Measurements from ENCODE around the gene CDH4.

CDH4 gene

GRCh38 chr20:61679473-61679872, 427.4 kb downstream of the CDH4 start:
- H2AK5ac ChIP-seq (ENCODE audit: low read length): no peak overlapping the region
- WGBS (ENCODE audit: extremely low coverage, insufficient coverage, insufficient read length): no CpG with 5 or more reads among the region's 10 CpGs
- H3K79me1 ChIP-seq (ENCODE audit: low read length): no peaks in the 10 kb centered on the region
- no peaks in the 10 kb centered on the region for H3K27me3 ChIP-seq (ENCODE audit: insufficient read depth, low read length)
- no peak overlapping the region for H4K8ac ChIP-seq (ENCODE audit: low read depth, low read length)
- no peaks in the 10 kb centered on the region for H3K79me2 ChIP-seq (ENCODE audit: control insufficient read depth, insufficient read depth, low read length, poor library complexity)
- no peak overlapping the region for H3K14ac ChIP-seq (ENCODE audit: low read length)
- H3K4me1 ChIP-seq (ENCODE audit: control insufficient read depth in 1 of 2, insufficient read depth in 2 of 2, low read length in 2 of 2): no peaks in the 10 kb centered on the region
- peaks cover 3% of the 10 kb centered on the region for H3K9me3 ChIP-seq (ENCODE audit: insufficient read depth, low read depth, low read length)
- no peak overlapping the region for H3K18ac ChIP-seq (ENCODE audit: low read length)
- no peak overlapping the region for H3K4ac ChIP-seq (ENCODE audit: low read depth, low read length)
- H2BK5ac ChIP-seq (ENCODE audit: low read depth, low read length, poor library complexity): no peak overlapping the region
- DNase-seq: no peak
- no peak overlapping the region for H3K4me3 ChIP-seq (ENCODE audit: low read depth, low read length)
- H3K23ac ChIP-seq (ENCODE audit: low read length): no peak overlapping the region
- H4K12ac ChIP-seq (ENCODE audit: low read depth, low read length): no peak overlapping the region
- H2BK120ac ChIP-seq (ENCODE audit: insufficient read depth, low read length, poor library complexity): no peak overlapping the region
- H3K9ac ChIP-seq (ENCODE audit: low read length): no peak overlapping the region
- no peak overlapping the region for H2AFZ ChIP-seq (ENCODE audit: insufficient read depth, low read length, poor library complexity)
- no peak overlapping the region for H2BK12ac ChIP-seq (ENCODE audit: low read length)
- no peaks in the 10 kb centered on the region for H3K36me3 ChIP-seq (ENCODE audit: control insufficient read depth in 1 of 2, insufficient read depth in 2 of 2, low read length in 2 of 2)
- no peak overlapping the region for H3K4me2 ChIP-seq (ENCODE audit: low read length)
- no peak overlapping the region for H4K91ac ChIP-seq (ENCODE audit: low read depth, low read length)
- no peak overlapping the region for H3K27ac ChIP-seq (ENCODE audit: low read depth, low read length)

DNA sequence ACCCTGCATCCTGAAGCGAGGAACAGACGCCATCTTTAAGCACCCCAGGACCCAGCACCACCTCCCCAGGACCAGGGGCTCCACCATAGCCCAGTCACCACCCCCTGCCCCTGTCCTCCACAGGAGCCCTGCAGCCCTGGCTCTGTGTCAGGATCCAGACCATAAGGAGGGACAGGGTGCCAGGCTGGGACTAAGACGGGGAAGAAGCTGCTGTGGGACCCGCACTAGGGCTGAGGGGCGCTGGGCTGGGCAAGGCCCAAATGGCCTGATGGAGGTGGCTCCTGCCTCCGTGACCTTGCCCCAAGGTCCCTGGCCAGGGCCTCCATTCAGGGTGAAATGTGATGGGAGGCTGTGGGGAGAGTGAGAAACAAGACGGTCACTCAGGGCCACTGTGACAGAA, 428.0 kb downstream of the CDH4 start:
- Histone ChIP-seq H3K36me3 (ENCODE audit: control insufficient read depth in 1 of 2, insufficient read depth in 2 of 2, low read length in 2 of 2) (no peaks in the 10 kb centered on the region), H4K91ac (ENCODE audit: low read depth, low read length) (no peak overlapping the region), H4K12ac (ENCODE audit: low read depth, low read length) (no peak overlapping the region), H3K23ac (ENCODE audit: low read length) (no peak overlapping the region), H2AFZ (ENCODE audit: insufficient read depth, low read length, poor library complexity) (no peak overlapping the region), H3K18ac (ENCODE audit: low read length) (no peak overlapping the region), H3K4me1 (ENCODE audit: control insufficient read depth in 1 of 2, insufficient read depth in 2 of 2, low read length in 2 of 2) (no peaks in the 10 kb centered on the region), H3K27me3 (ENCODE audit: insufficient read depth, low read length) (no peaks in the 10 kb centered on the region), H2BK5ac (ENCODE audit: low read depth, low read length, poor library complexity) (no peak overlapping the region), H3K14ac (ENCODE audit: low read length) (no peak overlapping the region), H3K9ac (ENCODE audit: low read length) (no peak overlapping the region), H4K8ac (ENCODE audit: low read depth, low read length) (no peak overlapping the region), H3K27ac (ENCODE audit: low read depth, low read length) (no peak overlapping the region), H2AK5ac (ENCODE audit: low read length) (no peak overlapping the region), H3K4ac (ENCODE audit: low read depth, low read length) (no peak overlapping the region), H3K4me3 (ENCODE audit: low read depth, low read length) (peak overlapping the region; percentile 37), H3K4me2 (ENCODE audit: low read length) (no peak overlapping the region), H3K79me2 (ENCODE audit: control insufficient read depth, insufficient read depth, low read length, poor library complexity) (no peaks in the 10 kb centered on the region), H2BK120ac (ENCODE audit: insufficient read depth, low read length, poor library complexity) (no peak overlapping the region), H2BK12ac (ENCODE audit: low read length) (no peak overlapping the region), H3K79me1 (ENCODE audit: low read length) (no peaks in the 10 kb centered on the region), H3K9me3 (ENCODE audit: insufficient read depth, low read depth, low read length) (peaks cover 3% of the 10 kb centered on the region)
- WGBS (ENCODE audit: extremely low coverage, insufficient coverage, insufficient read length): no CpG with 5 or more reads among the region's 7 CpGs
- no peak for DNase-seq

- no peak overlapping the region for H3K27ac ChIP-seq (ENCODE audit: low read depth, low read length)
Measured at GRCh38 chr20:61682114-61682995, 430.3 kb downstream of the CDH4 start.

DNA sequence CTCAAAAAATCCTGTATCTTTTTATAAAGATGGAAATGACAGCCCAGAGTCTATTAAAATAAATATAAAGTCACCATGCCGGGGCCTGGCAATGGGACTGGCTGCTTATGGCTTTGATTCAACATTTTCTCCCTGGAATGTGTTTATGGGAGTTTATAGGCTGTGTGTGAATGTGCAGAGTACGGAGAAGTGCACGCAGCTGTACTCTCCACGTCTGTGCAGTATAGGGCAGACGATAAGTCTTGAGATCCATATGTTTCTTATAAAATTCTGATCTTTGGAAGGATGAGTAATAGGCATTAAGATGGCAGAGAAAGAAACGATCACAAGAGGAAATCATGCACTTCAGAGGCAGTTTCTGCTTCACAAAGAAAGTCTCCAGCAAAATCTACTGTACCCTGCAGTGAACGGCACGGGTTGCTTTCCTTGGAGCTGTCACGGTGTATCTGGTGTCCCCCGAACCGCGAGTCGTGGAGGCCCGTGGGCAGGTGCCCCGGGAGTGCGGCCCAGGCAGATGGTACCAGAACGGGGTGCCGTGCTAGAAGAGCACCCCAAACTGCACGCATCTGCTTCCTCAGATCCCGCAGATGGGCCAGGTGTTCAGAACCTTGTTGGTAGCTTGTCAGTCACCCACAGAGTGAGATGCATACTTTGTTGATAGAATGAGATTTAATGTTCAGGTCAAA, 431.1 kb downstream of the CDH4 start:
- no peak overlapping the region for H3K4me3 ChIP-seq (ENCODE audit: low read depth, low read length)
- no peak overlapping the region for H3K18ac ChIP-seq (ENCODE audit: low read length)

More at GRCh38 chr20:61682114-61682995, 430.3 kb downstream of the CDH4 start:
- Histone ChIP-seq H3K79me1 (ENCODE audit: low read length) (no peaks in the 10 kb centered on the region), H3K18ac (ENCODE audit: low read length) (no peak overlapping the region), H4K8ac (ENCODE audit: low read depth, low read length) (no peak overlapping the region), H3K4ac (ENCODE audit: low read depth, low read length) (no peak overlapping the region), H2AK5ac (ENCODE audit: low read length) (no peak overlapping the region), H3K4me2 (ENCODE audit: low read length) (no peak overlapping the region), H2BK5ac (ENCODE audit: low read depth, low read length, poor library complexity) (no peak overlapping the region), H3K4me3 (ENCODE audit: low read depth, low read length) (no peak overlapping the region), H3K79me2 (ENCODE audit: control insufficient read depth, insufficient read depth, low read length, poor library complexity) (no peaks in the 10 kb centered on the region), H3K14ac (ENCODE audit: low read length) (no peak overlapping the region), H3K9ac (ENCODE audit: low read length) (no peak overlapping the region), H4K12ac (ENCODE audit: low read depth, low read length) (no peak overlapping the region), H3K4me1 (ENCODE audit: control insufficient read depth in 1 of 2, insufficient read depth in 2 of 2, low read length in 2 of 2) (no peaks in the 10 kb centered on the region), H3K9me3 (ENCODE audit: insufficient read depth, low read depth, low read length) (peaks cover 9% of the 10 kb centered on the region), H3K27me3 (ENCODE audit: insufficient read depth, low read length) (no peaks in the 10 kb centered on the region), H3K23ac (ENCODE audit: low read length) (no peak overlapping the region), H2AFZ (ENCODE audit: insufficient read depth, low read length, poor library complexity) (no peak overlapping the region), H2BK12ac (ENCODE audit: low read length) (no peak overlapping the region), H3K36me3 (ENCODE audit: control insufficient read depth in 1 of 2, insufficient read depth in 2 of 2, low read length in 2 of 2) (no peaks in the 10 kb centered on the region), H4K91ac (ENCODE audit: low read depth, low read length) (no peak overlapping the region), H2BK120ac (ENCODE audit: insufficient read depth, low read length, poor library complexity) (no peak overlapping the region)
- no peak for DNase-seq
- WGBS (ENCODE audit: extremely low coverage, insufficient coverage, insufficient read length): no CpG with 5 or more reads among the region's 5 CpGs

More for the DNA sequence above, 431.1 kb downstream of the CDH4 start:
- H3K9me3 ChIP-seq (ENCODE audit: insufficient read depth, low read depth, low read length): peaks cover 9% of the 10 kb centered on the region
- no CpG with 5 or more reads among the region's 20 CpGs for WGBS (ENCODE audit: extremely low coverage, insufficient coverage, insufficient read length)
- H2BK5ac ChIP-seq (ENCODE audit: low read depth, low read length, poor library complexity): no peak overlapping the region
- no peaks in the 10 kb centered on the region for H3K79me1 ChIP-seq (ENCODE audit: low read length)
- H4K8ac ChIP-seq (ENCODE audit: low read depth, low read length): no peak overlapping the region
- H3K36me3 ChIP-seq (ENCODE audit: control insufficient read depth in 1 of 2, insufficient read depth in 2 of 2, low read length in 2 of 2): no peaks in the 10 kb centered on the region
- no peak overlapping the region for H3K14ac ChIP-seq (ENCODE audit: low read length)
- H4K12ac ChIP-seq (ENCODE audit: low read depth, low read length): no peak overlapping the region
- no peaks in the 10 kb centered on the region for H3K27me3 ChIP-seq (ENCODE audit: insufficient read depth, low read length)
- H2BK12ac ChIP-seq (ENCODE audit: low read length): no peak overlapping the region
- H2AFZ ChIP-seq (ENCODE audit: insufficient read depth, low read length, poor library complexity): no peak overlapping the region
- H3K27ac ChIP-seq (ENCODE audit: low read depth, low read length): no peak overlapping the region
- no peak overlapping the region for H2BK120ac ChIP-seq (ENCODE audit: insufficient read depth, low read length, poor library complexity)
- H3K9ac ChIP-seq (ENCODE audit: low read length): no peak overlapping the region
- no peak for DNase-seq
- H3K4ac ChIP-seq (ENCODE audit: low read depth, low read length): no peak overlapping the region
- no peaks in the 10 kb centered on the region for H3K79me2 ChIP-seq (ENCODE audit: control insufficient read depth, insufficient read depth, low read length, poor library complexity)
- H3K23ac ChIP-seq (ENCODE audit: low read length): no peak overlapping the region
- H3K4me1 ChIP-seq (ENCODE audit: control insufficient read depth in 1 of 2, insufficient read depth in 2 of 2, low read length in 2 of 2): no peaks in the 10 kb centered on the region
- H2AK5ac ChIP-seq (ENCODE audit: low read length): no peak overlapping the region
- H4K91ac ChIP-seq (ENCODE audit: low read depth, low read length): no peak overlapping the region
- H3K4me2 ChIP-seq (ENCODE audit: low read length): no peak overlapping the region
